PC-9 (cell line): ENCODE data around the gene HAUS3.

Experiments
- EZH2 ChIP-seq: fragments of 200-600 bp; sonication (generic); IDR thresholded peaks from 2 replicates; pipeline ENCODE4 v1.8.0; 2017; ENCODE audit warnings: antibody characterized with exemption, low read depth
- TF ChIP-seq, protein P1 (sequence below): fragments of 200-600 bp; sonication (generic); conservative IDR thresholded peaks from 2 replicates; pipeline ENCODE4 v1.6.1; 2017; ENCODE audit warnings: mixed run types, antibody characterized with exemption, mild to moderate bottlenecking, moderate library complexity

DNA sequence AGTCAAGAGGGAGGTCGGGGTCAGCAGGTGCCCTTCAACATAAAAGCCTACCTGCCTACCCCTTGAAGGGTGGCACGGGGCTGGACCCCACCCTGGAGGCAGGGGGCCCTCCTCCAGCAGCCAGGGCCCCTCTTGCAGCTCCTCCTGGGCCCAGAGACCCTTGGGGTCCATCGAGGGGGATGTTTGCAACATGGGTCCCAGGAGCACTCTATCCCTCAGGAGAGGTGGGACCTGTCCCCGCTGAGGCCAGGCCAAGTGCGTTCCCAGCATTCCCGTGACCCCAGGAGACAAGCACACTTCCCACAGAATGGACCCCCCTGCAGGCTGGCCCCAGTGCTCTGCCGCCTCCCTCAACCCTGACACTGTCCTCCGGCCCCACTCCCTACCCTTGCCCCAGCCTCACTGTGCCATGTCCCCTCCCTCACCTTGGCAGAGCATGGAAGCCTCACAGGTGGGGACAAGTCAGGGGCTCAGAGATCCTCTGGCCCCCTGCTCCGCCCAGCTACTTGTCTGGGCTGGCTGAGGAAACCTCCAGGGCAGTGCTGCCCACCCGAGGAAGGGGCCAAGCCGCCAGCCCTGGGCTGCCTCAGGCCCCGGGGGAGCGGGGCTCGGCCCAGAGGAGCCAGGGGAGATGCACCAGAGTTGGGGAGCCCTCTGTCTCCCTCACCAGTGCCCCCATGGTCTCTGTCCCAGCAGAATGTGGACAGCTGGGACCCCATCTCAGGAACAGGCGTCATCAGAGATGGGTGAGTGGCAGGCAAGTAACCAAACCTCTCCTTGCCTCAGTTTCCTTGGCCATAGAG, 17.8 kb upstream of the HAUS3 start:
- TF ChIP-seq, protein P1, sequence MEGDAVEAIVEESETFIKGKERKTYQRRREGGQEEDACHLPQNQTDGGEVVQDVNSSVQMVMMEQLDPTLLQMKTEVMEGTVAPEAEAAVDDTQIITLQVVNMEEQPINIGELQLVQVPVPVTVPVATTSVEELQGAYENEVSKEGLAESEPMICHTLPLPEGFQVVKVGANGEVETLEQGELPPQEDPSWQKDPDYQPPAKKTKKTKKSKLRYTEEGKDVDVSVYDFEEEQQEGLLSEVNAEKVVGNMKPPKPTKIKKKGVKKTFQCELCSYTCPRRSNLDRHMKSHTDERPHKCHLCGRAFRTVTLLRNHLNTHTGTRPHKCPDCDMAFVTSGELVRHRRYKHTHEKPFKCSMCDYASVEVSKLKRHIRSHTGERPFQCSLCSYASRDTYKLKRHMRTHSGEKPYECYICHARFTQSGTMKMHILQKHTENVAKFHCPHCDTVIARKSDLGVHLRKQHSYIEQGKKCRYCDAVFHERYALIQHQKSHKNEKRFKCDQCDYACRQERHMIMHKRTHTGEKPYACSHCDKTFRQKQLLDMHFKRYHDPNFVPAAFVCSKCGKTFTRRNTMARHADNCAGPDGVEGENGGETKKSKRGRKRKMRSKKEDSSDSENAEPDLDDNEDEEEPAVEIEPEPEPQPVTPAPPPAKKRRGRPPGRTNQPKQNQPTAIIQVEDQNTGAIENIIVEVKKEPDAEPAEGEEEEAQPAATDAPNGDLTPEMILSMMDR: no peak
- no peak for TF ChIP-seq EZH2
